Measurements from ENCODE around the gene NUDCD2.

DNA sequence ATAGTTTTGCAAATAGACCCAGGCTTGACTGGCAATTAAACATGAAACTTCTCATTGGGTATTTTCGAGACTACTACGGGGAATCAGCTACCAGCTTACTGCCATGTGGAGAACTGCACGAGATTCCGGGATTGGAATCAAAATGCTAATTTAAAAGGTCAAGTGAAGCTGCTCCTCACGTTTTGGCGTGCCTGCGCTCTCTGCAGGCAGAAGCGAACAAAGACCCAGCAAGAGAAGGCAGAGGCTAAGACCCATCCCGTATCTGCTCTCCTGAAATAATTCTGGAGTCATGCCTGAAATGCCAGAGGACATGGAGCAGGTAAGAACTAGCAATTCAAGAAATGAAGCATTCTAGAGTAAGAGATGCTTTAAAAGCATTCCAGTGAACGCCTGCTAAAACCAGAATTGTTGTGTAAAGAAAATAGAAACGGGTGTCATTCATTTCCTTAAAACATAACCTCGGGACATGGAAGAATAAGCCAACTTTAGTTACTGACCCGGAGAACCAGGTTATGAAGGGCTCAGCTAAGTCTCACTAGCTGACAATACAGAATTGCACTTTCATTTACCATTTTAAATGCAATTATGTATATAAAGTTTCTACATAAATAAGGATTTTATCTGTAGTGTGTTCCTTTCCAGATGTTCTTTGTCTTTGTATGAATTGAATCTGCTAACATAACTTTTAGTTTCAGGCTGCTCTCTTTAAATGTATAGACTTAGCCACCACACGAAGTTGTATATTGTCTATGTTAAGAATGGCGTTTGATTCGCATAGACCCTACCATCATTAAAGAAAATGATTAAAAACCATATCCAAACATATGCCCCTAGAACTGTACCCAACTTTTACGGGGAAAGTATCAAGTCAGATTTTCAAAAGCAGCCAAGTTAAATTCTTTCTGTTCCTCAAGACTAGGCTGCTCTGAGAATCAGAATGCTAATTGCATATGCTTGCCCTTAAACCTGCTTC is 43.5 kb upstream of the NUDCD2 start:
- TF ChIP-seq POLR2AphosphoS5 (IDR thresholded peaks at IDR 0.05; ENCODE audit: low read depth): peak; percentile 64
- TF ChIP-seq, protein P1, sequence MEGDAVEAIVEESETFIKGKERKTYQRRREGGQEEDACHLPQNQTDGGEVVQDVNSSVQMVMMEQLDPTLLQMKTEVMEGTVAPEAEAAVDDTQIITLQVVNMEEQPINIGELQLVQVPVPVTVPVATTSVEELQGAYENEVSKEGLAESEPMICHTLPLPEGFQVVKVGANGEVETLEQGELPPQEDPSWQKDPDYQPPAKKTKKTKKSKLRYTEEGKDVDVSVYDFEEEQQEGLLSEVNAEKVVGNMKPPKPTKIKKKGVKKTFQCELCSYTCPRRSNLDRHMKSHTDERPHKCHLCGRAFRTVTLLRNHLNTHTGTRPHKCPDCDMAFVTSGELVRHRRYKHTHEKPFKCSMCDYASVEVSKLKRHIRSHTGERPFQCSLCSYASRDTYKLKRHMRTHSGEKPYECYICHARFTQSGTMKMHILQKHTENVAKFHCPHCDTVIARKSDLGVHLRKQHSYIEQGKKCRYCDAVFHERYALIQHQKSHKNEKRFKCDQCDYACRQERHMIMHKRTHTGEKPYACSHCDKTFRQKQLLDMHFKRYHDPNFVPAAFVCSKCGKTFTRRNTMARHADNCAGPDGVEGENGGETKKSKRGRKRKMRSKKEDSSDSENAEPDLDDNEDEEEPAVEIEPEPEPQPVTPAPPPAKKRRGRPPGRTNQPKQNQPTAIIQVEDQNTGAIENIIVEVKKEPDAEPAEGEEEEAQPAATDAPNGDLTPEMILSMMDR (IDR thresholded peaks at IDR 0.05; ENCODE audit: insufficient read depth, low read length): peak; percentile 17

Measured in HL-60 (cell line).